Endothelial cell (in vitro differentiated cells): ENCODE results near the gene KRTAP10-6. TPM values are rescaled to one million over a fixed set of nuclear protein-coding genes. Genes with fewer than 3 reads are reported as not detected.

ENCODE experiments used
- DNase-seq: peaks from one replicate; pipeline ENCODE4 v3.0.0; 2021; ENCODE audit warnings: low spot score
- H3K27ac Mint-ChIP-seq: one replicate; pipeline ENCODE4 v1.8.0; 2021; ENCODE audit warnings: mixed read lengths, inconsistent platforms; ENCODE audit not compliant: unreplicated experiment
- H3K27me3 Mint-ChIP-seq: one replicate; pipeline ENCODE4 v1.8.0; 2021; ENCODE audit warnings: mild to moderate bottlenecking, moderate library complexity, mixed read lengths, inconsistent platforms; ENCODE audit not compliant: unreplicated experiment
- H3K36me3 Mint-ChIP-seq: one replicate; pipeline ENCODE4 v1.8.0; 2021; ENCODE audit warnings: mild to moderate bottlenecking, low read depth, mixed read lengths, inconsistent platforms; ENCODE audit not compliant: unreplicated experiment
- H3K4me1 Mint-ChIP-seq: one replicate; pipeline ENCODE4 v1.8.0; 2021; ENCODE audit warnings: mild to moderate bottlenecking, mixed read lengths, inconsistent platforms; ENCODE audit not compliant: unreplicated experiment
- H3K4me3 Mint-ChIP-seq: one replicate; pipeline ENCODE4 v1.8.0; 2021; ENCODE audit warnings: mild to moderate bottlenecking, mixed read lengths, inconsistent platforms; ENCODE audit not compliant: unreplicated experiment
- H3K9me3 Mint-ChIP-seq: one replicate; pipeline ENCODE4 v1.8.0; 2021; ENCODE audit warnings: mixed read lengths, inconsistent platforms; ENCODE audit not compliant: unreplicated experiment
- CTCF ChIP-seq: fragments of 200-600 bp; sonication (generic); IDR thresholded peaks from one replicate; pipeline ENCODE4 v1.5.0; 2021; ENCODE audit warnings: antibody characterized with exemption; ENCODE audit not compliant: unreplicated experiment
- total RNA-seq: library from RNA; stranded (reverse); fragmentation: NEBNext Ultra II Directional; extraction: Animal tissue kit (Norgen Biotek cat#: 25700); gene quantifications from one replicate; pipeline ENCODE4 v1.2.1, GENCODE V29; 2021; ENCODE audit not compliant: unreplicated experiment

Gene KRTAP10-6
- total RNA-seq, 1 donor from 2014 or later, result not detected

- TF ChIP-seq CTCF, result no peak
- Mint-ChIP-seq H3K27ac (no peak overlapping the region), H3K4me3 (no peak overlapping the region), H3K4me1 (peaks cover 4% of the 10 kb centered on the region), H3K9me3 (no peaks in the 10 kb centered on the region), H3K36me3 (peaks cover 10% of the 10 kb centered on the region), H3K27me3 (peaks cover 12% of the 10 kb centered on the region)
- DNase-seq, result no peak
Observed at GRCh38 chr21:44571296-44571695, 21.0 kb downstream of the KRTAP10-6 start.

- TF ChIP-seq CTCF, result no peak
- no peaks in the 10 kb centered on the region for H3K9me3 Mint-ChIP-seq
- no peak for DNase-seq
Observed at GRCh38 chr21:44569861-44570517, 22.3 kb downstream of the KRTAP10-6 start.

GRCh38 chr21:44568667-44569556, 23.4 kb downstream of the KRTAP10-6 start:
- Mint-ChIP-seq H3K27ac (no peak overlapping the region), H3K27me3 (peaks cover 5% of the 10 kb centered on the region), H3K9me3 (no peaks in the 10 kb centered on the region), H3K4me1 (no peaks in the 10 kb centered on the region), H3K4me3 (no peak overlapping the region), H3K36me3 (peaks cover 7% of the 10 kb centered on the region)
- TF ChIP-seq CTCF, result no peak
- no peak for DNase-seq

More at GRCh38 chr21:44569861-44570517, 22.3 kb downstream of the KRTAP10-6 start:
- peaks cover 7% of the 10 kb centered on the region for H3K36me3 Mint-ChIP-seq
- H3K27me3 Mint-ChIP-seq, result peaks cover 8% of the 10 kb centered on the region
- H3K4me3 Mint-ChIP-seq, result no peak overlapping the region
- H3K4me1 Mint-ChIP-seq, result peaks cover 2% of the 10 kb centered on the region
- no peak overlapping the region for H3K27ac Mint-ChIP-seq

- no peak overlapping the region for H3K27ac Mint-ChIP-seq
- H3K36me3 Mint-ChIP-seq, result peaks cover 7% of the 10 kb centered on the region
- no peak overlapping the region for H3K4me3 Mint-ChIP-seq
- TF ChIP-seq CTCF, result no peak
- peaks cover 5% of the 10 kb centered on the region for H3K27me3 Mint-ChIP-seq
- DNase-seq, result no peak
- no peaks in the 10 kb centered on the region for H3K4me1 Mint-ChIP-seq
- no peaks in the 10 kb centered on the region for H3K9me3 Mint-ChIP-seq
Observed at GRCh38 chr21:44568261-44568660, 24.0 kb downstream of the KRTAP10-6 start.
